Neuron (in vitro differentiated cells): Measurements from ENCODE around the gene PCDHGA1.
A peak's percentile ranks its signal among the peaks of the same experiment; 100 is the strongest.
"Not testable (repeated sequence)": the region's sequence is repeated elsewhere in the genome, so short reads cannot be mapped to it uniquely, and the experiment has no call there.

Source experiments
- H2AFZ ChIP-seq: one replicate; pipeline ENCODE4 v1.6.1; 2013; ENCODE audit warnings: low read depth, mild to moderate bottlenecking, inconsistent platforms, low read length, moderate library complexity
- H3K27me3 ChIP-seq: one replicate; pipeline ENCODE4 v1.6.1; 2013; ENCODE audit warnings: low read length; ENCODE audit not compliant: insufficient read depth
- H3K36me3 ChIP-seq: one replicate; pipeline ENCODE4 v1.6.1; 2013; ENCODE audit warnings: low read length; ENCODE audit not compliant: insufficient read depth
- H3K4me1 ChIP-seq: one replicate; pipeline ENCODE4 v1.6.1; 2013; ENCODE audit warnings: low read length; ENCODE audit not compliant: insufficient read depth
- H3K4me3 ChIP-seq: 2 replicates; pipeline ENCODE4 v1.5.1; 2013; ENCODE audit warnings: mild to moderate bottlenecking, low read length, moderate library complexity
- H3K9me3 ChIP-seq: one replicate; pipeline ENCODE4 v1.6.1; 2013; ENCODE audit warnings: low read length

PCDHGA1 gene

DNA sequence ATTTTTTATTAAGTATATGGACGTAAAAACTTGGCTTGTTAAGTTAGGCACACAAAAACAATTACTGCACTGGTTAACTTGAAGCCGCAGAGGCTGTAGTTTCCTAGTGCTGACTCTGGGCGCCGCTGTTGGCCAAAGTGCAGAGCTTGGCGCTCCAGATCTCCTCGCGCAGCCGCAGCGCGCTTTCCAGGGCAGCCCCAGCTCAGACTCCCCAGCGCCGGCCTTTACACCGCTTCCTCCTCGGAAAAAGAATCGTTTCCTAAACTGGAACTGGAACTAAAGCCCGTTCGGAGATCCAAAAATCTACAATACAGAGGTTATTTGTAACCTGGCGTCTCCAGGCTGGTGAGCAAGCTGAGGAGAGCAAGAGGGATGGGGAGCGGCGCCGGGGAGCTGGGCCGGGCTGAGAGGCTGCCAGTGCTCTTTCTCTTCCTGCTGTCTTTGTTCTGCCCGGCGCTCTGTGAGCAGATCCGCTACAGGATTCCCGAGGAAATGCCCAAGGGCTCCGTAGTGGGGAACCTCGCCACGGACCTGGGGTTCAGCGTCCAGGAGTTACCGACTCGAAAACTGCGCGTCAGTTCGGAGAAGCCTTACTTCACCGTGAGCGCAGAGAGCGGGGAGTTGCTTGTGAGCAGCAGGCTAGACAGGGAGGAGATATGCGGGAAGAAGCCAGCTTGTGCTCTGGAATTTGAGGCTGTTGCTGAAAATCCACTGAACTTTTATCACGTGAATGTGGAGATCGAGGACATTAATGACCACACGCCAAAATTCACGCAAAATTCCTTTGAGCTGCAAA lies 67.6 kb downstream of the PCDHGA1 start, which contains the start of gene PCDHGB5:
Gene PCDHGB5, plus strand, starts transcription at position 192 of the 796 bp plus-strand sequence. Its CDS starts 181 bp downstream, at position 373.
- H3K9me3 ChIP-seq, result peaks cover 34% of the 10 kb centered on the region
- not testable (repeated sequence) for H3K4me1 ChIP-seq, H3K36me3 ChIP-seq, H3K27me3 ChIP-seq, H3K4me3 ChIP-seq, H2AFZ ChIP-seq

DNA sequence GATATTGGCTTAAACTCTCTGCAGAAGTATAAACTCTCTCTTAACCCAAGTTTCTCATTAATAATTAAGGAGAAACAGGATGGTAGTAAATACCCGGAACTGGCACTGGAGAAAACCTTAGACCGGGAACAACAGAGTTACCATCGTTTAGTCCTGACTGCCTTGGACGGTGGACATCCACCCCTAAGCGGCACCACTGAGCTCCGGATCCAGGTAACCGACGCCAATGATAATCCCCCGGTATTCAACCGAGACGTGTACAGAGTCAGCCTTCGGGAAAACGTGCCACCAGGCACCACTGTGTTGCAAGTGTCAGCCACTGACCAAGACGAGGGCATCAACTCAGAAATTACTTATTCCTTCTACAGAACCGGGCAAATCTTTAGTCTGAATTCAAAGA lies 68.3 kb downstream of the PCDHGA1 start:
- Histone ChIP-seq H3K4me1 (no peaks in the 10 kb centered on the region), H2AFZ (no peak overlapping the region), H3K27me3 (no peaks in the 10 kb centered on the region), H3K4me3 (no peak overlapping the region), H3K36me3 (peaks cover 1% of the 10 kb centered on the region), H3K9me3 (peaks cover 33% of the 10 kb centered on the region)

DNA sequence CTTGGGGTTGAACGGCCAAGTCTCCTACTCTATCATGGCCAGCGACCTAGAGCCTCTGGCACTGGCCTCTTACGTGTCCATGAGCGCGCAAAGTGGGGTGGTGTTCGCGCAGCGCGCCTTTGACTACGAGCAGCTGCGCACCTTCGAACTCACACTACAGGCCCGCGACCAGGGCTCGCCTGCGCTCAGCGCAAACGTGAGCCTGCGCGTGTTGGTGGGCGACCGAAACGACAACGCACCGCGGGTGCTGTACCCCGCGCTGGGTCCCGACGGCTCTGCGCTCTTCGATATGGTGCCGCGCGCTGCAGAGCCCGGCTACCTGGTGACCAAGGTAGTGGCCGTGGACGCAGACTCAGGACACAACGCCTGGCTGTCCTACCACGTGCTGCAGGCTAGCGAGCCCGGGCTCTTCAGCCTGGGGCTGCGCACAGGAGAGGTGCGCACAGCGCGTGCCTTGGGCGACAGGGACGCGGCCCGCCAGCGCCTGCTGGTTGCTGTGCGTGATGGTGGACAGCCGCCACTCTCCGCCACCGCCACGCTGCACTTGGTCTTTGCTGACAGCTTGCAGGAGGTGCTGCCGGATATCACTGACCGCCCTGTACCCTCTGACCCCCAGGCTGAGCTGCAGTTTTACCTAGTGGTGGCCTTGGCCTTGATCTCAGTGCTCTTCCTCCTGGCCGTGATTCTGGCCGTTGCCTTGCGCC lies 69.4 kb downstream of the PCDHGA1 start:
- no peaks in the 10 kb centered on the region for H3K27me3 ChIP-seq
- H3K36me3 ChIP-seq, result no peaks in the 10 kb centered on the region
- H3K9me3 ChIP-seq, result peaks cover 31% of the 10 kb centered on the region
- H2AFZ ChIP-seq, result no peak overlapping the region
- no peak overlapping the region for H3K4me3 ChIP-seq
- no peaks in the 10 kb centered on the region for H3K4me1 ChIP-seq

DNA sequence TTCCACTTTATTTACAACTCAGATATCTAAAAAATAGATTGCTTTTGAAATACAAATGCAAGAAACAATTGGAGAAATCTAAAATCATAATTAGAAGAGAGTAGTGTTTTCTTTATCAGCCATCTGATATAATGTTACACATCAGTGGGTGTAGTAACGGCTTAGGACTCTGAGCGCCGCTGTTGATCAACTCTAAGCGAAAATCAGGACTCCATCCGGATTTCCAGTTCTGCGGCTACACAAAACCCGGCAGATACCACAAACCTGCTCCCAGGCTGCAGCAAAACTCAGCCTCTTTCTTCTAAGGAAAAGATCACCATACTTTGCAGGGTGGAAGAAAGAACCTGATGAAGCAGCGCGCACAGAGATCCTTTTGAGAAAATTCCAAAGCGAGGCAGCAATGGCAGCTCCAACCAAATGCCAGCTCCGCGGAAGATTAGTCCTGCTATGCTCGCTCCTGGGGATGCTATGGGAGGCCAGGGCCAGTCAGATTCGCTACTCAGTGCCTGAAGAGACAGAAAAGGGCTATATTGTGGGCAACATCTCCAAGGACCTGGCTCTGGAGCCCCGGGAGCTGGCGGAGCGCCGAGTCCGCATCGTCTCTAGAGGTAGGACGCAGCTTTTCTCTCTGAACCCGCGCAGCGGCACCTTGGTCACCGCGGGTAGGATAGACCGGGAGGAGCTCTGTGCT lies 72.4 kb downstream of the PCDHGA1 start, which contains the start of gene PCDHGA9:
Gene PCDHGA9, plus strand, starts transcription at position 226 of the 691 bp plus-strand sequence. Its CDS starts 175 bp downstream, at position 401.
- no peaks in the 10 kb centered on the region for H3K4me1 ChIP-seq
- no peaks in the 10 kb centered on the region for H3K27me3 ChIP-seq
- no peaks in the 10 kb centered on the region for H3K36me3 ChIP-seq
- no peak within 1 kb of the TSS for H2AFZ ChIP-seq
- peaks cover 34% of the 10 kb centered on the region for H3K9me3 ChIP-seq
- no peak within 1 kb of the TSS for H3K4me3 ChIP-seq

DNA sequence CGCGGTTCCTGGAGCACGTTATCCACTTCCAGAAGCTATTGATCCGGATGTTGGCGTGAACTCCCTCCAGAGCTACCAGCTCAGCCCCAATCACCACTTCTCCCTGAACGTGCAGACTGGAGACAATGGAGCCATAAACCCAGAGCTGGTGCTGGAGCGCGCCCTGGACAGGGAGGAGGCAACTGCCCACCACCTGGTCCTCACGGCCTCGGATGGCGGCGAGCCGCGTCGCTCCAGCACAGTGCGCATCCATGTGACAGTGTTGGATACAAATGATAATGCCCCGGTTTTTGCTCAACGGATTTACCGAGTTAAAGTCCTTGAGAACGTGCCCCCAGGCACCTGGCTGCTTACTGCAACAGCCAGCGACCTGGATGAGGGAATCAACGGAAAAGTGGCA lies 73.1 kb downstream of the PCDHGA1 start:
- no peaks in the 10 kb centered on the region for H3K4me1 ChIP-seq
- H3K27me3 ChIP-seq, result no peaks in the 10 kb centered on the region
- no peak overlapping the region for H3K4me3 ChIP-seq
- H3K36me3 ChIP-seq, result no peaks in the 10 kb centered on the region
- H2AFZ ChIP-seq, result no peak overlapping the region
- peaks cover 34% of the 10 kb centered on the region for H3K9me3 ChIP-seq

DNA sequence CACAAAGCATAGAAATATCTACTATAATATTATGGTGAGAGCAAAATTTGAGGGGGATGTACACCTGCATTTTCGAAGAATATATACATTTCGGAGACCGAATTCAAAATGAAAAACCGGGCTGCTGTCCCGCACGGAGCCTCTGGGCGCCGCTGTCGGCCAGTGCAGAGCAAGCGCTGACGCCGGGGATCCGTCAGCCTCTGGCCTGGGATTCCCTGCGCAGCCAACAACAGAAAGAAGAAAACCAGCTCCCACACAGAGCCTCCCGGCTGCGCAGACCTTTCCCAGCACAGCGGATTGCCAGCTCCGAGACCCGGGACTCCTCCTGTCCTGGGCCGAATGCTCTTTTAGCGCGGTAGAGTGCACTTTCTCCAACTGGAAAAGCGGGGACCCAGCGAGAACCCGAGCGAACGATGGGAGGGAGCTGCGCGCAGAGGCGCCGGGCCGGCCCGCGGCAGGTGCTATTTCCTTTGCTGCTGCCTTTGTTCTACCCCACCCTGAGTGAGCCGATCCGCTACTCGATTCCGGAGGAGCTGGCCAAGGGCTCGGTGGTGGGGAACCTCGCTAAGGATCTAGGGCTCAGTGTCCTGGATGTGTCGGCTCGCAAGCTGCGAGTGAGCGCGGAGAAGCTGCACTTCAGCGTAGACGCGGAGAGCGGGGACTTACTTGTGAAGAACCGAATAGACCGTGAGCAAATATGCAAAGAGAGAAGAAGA lies 77.6 kb downstream of the PCDHGA1 start, which contains the start of gene PCDHGB6:
Gene PCDHGB6, plus strand, starts transcription at position 232 of the 716 bp plus-strand sequence. Its CDS starts 182 bp downstream, at position 414.
- Histone ChIP-seq H3K9me3 (peaks cover 44% of the 10 kb centered on the region), H3K4me3 (peak within 1 kb of the TSS; percentile 43)
- not testable (repeated sequence) for H3K36me3 ChIP-seq, H2AFZ ChIP-seq, H3K27me3 ChIP-seq, H3K4me1 ChIP-seq

DNA sequence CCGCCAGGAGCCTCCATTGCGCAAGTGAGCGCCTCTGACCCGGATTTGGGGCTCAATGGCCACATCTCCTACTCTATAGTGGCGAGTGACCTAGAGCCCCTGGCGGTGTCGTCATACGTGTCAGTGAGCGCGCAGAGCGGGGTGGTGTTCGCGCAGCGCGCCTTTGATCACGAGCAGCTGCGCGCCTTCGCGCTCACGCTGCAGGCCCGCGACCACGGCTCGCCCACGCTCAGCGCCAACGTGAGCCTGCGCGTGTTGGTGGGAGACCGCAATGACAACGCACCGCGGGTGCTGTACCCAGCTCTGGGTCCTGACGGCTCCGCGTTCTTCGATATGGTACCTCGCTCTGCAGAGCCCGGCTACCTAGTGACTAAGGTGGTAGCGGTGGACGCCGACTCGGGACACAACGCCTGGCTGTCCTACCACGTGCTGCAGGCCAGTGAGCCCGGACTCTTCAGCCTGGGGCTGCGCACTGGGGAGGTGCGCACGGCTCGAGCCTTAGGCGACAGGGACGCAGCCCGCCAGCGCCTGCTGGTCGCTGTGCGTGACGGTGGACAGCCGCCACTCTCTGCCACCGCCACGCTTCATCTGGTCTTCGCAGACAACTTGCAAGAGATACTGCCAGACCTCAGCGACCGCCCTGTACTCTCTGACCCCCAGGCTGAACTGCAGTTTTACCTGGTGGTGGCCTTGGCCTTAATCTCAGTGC lies 79.4 kb downstream of the PCDHGA1 start:
- Histone ChIP-seq H3K9me3 (peaks cover 47% of the 10 kb centered on the region), H3K4me1 (no peaks in the 10 kb centered on the region), H3K36me3 (peaks cover 11% of the 10 kb centered on the region), H3K27me3 (no peaks in the 10 kb centered on the region), H3K4me3 (no peak overlapping the region), H2AFZ (no peak overlapping the region)

DNA sequence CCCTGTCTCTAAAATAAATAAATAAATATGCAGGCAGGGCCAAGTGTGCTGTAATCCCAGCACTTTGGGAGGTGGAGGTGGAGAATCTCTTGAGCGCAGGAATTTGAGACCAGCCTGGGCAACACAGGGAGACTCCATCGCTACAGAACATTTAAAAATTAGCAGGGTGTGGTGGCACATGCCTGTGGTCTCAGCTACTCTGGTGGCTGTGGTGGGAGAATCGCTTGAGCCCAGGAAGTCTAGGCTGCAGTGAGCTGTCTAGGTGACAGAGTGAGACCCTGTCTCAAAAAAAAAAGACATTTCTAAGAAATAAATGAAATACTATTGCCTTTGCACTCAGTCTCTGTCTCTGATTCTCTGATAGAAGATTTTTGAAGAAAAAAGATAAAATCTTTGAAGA lies 81.3 kb downstream of the PCDHGA1 start:
- H3K9me3 ChIP-seq, result peaks cover 44% of the 10 kb centered on the region
- H3K27me3 ChIP-seq, result no peaks in the 10 kb centered on the region
- H3K4me1 ChIP-seq, result no peaks in the 10 kb centered on the region
- H3K4me3 ChIP-seq, result peak overlapping the region; percentile 20
- no peak overlapping the region for H2AFZ ChIP-seq
- peaks cover 13% of the 10 kb centered on the region for H3K36me3 ChIP-seq

DNA sequence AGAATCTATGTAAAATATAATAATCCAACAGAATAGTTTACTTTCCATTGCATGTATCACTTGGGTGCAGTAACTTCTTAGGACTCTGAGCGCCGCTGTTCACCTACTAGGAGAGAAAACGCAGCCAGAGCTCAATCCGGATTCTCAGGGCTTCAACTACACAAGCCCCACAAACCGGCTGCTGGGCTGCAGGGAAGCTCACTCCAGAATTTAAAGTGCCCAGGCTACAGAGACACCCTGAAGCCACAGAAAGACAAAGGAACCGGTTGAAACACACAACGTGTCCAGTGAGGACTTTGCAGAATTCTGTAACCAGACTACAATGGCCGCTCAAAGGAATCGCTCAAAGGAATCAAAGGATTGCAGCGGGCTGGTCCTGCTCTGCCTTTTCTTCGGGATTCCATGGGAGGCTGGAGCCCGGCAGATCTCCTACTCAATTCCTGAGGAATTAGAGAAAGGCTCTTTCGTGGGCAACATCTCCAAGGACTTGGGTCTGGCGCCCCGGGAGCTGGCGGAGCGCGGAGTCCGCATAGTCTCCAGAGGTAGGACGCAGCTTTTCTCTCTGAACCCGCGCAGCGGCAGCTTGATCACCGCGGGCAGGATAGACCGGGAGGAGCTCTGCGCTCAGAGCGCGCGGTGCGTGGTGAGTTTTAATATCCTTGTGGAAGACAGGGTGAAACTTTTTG lies 82.7 kb downstream of the PCDHGA1 start, which contains the start of gene PCDHGA10:
Gene PCDHGA10, plus strand, starts transcription at position 134 of the 686 bp plus-strand sequence. Its CDS starts 189 bp downstream, at position 323.
- no peaks in the 10 kb centered on the region for H3K27me3 ChIP-seq
- peaks cover 52% of the 10 kb centered on the region for H3K9me3 ChIP-seq
- peaks cover 13% of the 10 kb centered on the region for H3K36me3 ChIP-seq
- no peak within 1 kb of the TSS for H2AFZ ChIP-seq
- H3K4me3 ChIP-seq, result peak within 1 kb of the TSS; percentile 56
- H3K4me1 ChIP-seq, result no peaks in the 10 kb centered on the region

DNA sequence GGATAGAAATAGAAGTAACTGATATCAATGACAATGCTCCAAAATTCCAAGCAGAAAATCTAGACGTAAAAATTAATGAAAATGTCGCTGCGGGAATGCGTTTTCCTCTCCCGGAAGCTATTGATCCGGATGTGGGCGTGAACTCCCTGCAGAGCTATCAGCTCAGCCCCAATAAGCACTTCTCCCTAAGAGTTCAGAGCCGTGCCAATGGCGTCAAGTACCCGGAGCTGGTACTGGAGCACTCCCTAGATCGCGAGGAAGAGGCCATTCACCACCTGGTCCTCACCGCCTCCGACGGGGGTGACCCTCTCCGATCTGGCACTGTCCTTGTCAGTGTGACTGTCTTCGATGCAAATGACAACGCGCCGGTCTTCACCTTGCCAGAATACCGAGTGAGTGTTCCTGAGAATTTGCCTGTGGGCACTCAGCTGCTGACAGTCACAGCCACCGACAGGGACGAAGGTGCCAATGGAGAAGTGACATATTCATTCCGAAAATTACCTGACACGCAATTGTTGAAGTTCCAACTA lies 83.3 kb downstream of the PCDHGA1 start:
- no peaks in the 10 kb centered on the region for H3K4me1 ChIP-seq
- peaks cover 18% of the 10 kb centered on the region for H3K36me3 ChIP-seq
- H3K4me3 ChIP-seq, result peak overlapping the region; percentile 56
- no peaks in the 10 kb centered on the region for H3K27me3 ChIP-seq
- H2AFZ ChIP-seq, result no peak overlapping the region
- H3K9me3 ChIP-seq, result peaks cover 58% of the 10 kb centered on the region

DNA sequence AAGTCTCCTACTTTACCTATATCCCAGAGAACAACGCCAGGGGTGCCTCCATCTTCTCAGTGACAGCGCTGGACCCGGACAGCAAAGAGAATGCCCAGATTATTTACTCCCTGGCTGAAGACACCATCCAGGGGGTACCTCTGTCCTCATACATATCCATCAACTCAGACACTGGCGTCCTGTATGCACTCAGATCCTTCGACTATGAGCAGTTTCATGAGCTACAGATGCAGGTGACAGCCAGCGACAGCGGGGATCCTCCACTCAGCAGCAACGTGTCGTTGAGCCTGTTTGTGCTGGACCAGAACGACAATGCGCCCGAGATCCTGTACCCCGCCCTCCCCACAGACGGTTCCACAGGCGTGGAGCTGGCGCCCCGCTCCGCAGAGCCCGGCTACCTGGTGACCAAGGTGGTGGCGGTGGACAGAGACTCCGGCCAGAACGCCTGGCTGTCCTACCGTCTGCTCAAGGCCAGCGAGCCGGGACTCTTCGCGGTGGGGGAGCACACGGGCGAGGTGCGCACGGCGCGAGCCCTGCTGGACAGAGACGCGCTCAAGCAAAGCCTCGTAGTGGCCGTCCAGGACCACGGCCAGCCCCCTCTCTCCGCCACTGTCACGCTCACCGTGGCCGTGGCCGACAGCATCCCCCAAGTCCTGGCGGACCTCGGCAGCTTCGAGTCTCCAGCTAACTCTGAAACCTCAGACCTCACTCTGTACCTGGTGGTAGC lies 84.4 kb downstream of the PCDHGA1 start:
- not testable (repeated sequence) for H3K4me3 ChIP-seq
- Histone ChIP-seq H3K9me3 (peaks cover 58% of the 10 kb centered on the region), H3K36me3 (peaks cover 29% of the 10 kb centered on the region)

More for the DNA sequence above, 84.4 kb downstream of the PCDHGA1 start:
- H3K27me3 ChIP-seq, H2AFZ ChIP-seq, H3K4me1 ChIP-seq: not testable (repeated sequence)
